Stimulated activated naive CD8-positive, alpha-beta T cell treated with anti-CD3 and anti-CD28 coated beads, Interleukin-15, amount 100 ng/mL, for 72 hours (primary cell): ENCODE data around the gene CCIN.
"Not testable (repeated sequence)": the region's sequence is repeated elsewhere in the genome, so short reads cannot be mapped to it uniquely, and the experiment has no call there.

Experiments used
- ATAC-seq: fragments of 150-1000 bp; cut with Tn5 transposase; 2 replicates; pipeline ENCODE4 v1.10.0; 2021; ENCODE audit warnings: mild to moderate bottlenecking, moderate library complexity
- DNase-seq, 2 donors: peaks; one replicate each; pipeline ENCODE4 v3.0.0; 2021 to 2022
- H3K27ac Mint-ChIP-seq, 2 donors: one replicate each; pipeline ENCODE4 v1.8.0; 2022; ENCODE audit warnings: mild to moderate bottlenecking in 2 of 2, mixed read lengths in 2 of 2, moderate library complexity in 2 of 2
- H3K27me3 Mint-ChIP-seq: one replicate; pipeline ENCODE4 v1.8.0; 2022; ENCODE audit warnings: mixed read lengths
- H3K4me1 Mint-ChIP-seq: one replicate; pipeline ENCODE4 v1.8.0; 2022; ENCODE audit warnings: mild to moderate bottlenecking, mixed read lengths
- H3K4me3 Mint-ChIP-seq, 2 donors: one replicate each; pipeline ENCODE4 v1.8.0; 2022; ENCODE audit warnings: mild to moderate bottlenecking in 2 of 2, mixed read lengths in 2 of 2, moderate library complexity in 1 of 2
- H3K9me3 Mint-ChIP-seq, 2 donors: one replicate each; pipeline ENCODE4 v1.8.0; 2022; ENCODE audit warnings: mixed read lengths in 2 of 2

The CCIN gene

GRCh38 chr9:36163049-36163785 lies 6.0 kb upstream of the CCIN start:
- DNase-seq (no peak), ATAC-seq (no peak)
- peak overlapping the region in 1 of 2 donors; percentile 75 for H3K27ac Mint-ChIP-seq
- H3K4me3 Mint-ChIP-seq, result no peak overlapping the region
- H3K27me3 Mint-ChIP-seq, result no peaks in the 10 kb centered on the region
- peaks cover 13% of the 10 kb centered on the region for H3K4me1 Mint-ChIP-seq
- H3K9me3 Mint-ChIP-seq, result no peaks in the 10 kb centered on the region

GRCh38 chr9:36163786-36164170 lies 5.4 kb upstream of the CCIN start:
- H3K4me3 Mint-ChIP-seq, result no peak overlapping the region
- no peak for DNase-seq

GRCh38 chr9:36164372-36164771 lies 4.8 kb upstream of the CCIN start:
- H3K27me3 Mint-ChIP-seq, result no peaks in the 10 kb centered on the region
- no peak overlapping the region for H3K4me3 Mint-ChIP-seq
- DNase-seq, result no peak
- no peaks in the 10 kb centered on the region for H3K9me3 Mint-ChIP-seq
- H3K4me1 Mint-ChIP-seq, result peaks cover 8% of the 10 kb centered on the region
- H3K27ac Mint-ChIP-seq, result no peak overlapping the region
- no peak for ATAC-seq

More at GRCh38 chr9:36163786-36164170, 5.4 kb upstream of the CCIN start:
- peaks cover 8% of the 10 kb centered on the region for H3K4me1 Mint-ChIP-seq
- no peaks in the 10 kb centered on the region for H3K9me3 Mint-ChIP-seq
- no peak for ATAC-seq
- H3K27ac Mint-ChIP-seq, result no peak overlapping the region
- no peaks in the 10 kb centered on the region for H3K27me3 Mint-ChIP-seq

- Mint-ChIP-seq H3K27ac (peak overlapping the region in 1 of 2 donors; percentile 55), H3K27me3 (no peaks in the 10 kb centered on the region), H3K4me1 (peaks cover 8% of the 10 kb centered on the region), H3K4me3 (no peak overlapping the region), H3K9me3 (no peaks in the 10 kb centered on the region)
- DNase-seq (no peak), ATAC-seq (no peak)
These were observed 4.2 kb upstream of the CCIN start for GRCh38 chr9:36164989-36165388.

GRCh38 chr9:36165826-36166167 lies 3.4 kb upstream of the CCIN start:
- Mint-ChIP-seq H3K27ac (no peak overlapping the region), H3K4me3 (peak overlapping the region; percentile 42 to 60)

GRCh38 chr9:36166168-36166927 lies 2.8 kb upstream of the CCIN start:
- ATAC-seq, result peak; percentile 97
- peaks cover 8% of the 10 kb centered on the region for H3K4me1 Mint-ChIP-seq
- H3K9me3 Mint-ChIP-seq, result no peaks in the 10 kb centered on the region
- peak overlapping the region in 1 of 2 donors; percentile 22 for H3K27ac Mint-ChIP-seq
- peak; percentile 87 for DNase-seq
- H3K4me3 Mint-ChIP-seq, result peak overlapping the region; percentile 67 to 83
- H3K27me3 Mint-ChIP-seq, result no peaks in the 10 kb centered on the region

More at GRCh38 chr9:36165826-36166167, 3.4 kb upstream of the CCIN start:
- ATAC-seq, result no peak
- no peak for DNase-seq
- peaks cover 8% of the 10 kb centered on the region for H3K4me1 Mint-ChIP-seq
- H3K9me3 Mint-ChIP-seq, result no peaks in the 10 kb centered on the region
- no peaks in the 10 kb centered on the region for H3K27me3 Mint-ChIP-seq

- Mint-ChIP-seq H3K4me1 (peaks cover 8% of the 10 kb centered on the region), H3K27ac (no peak overlapping the region)
- DNase-seq, result no peak
These were observed 520 bp downstream of the CCIN start for GRCh38 chr9:36169708-36170107.

GRCh38 chr9:36170531-36170930 lies 1.3 kb downstream of the CCIN start:
- H3K9me3 Mint-ChIP-seq, result no peaks in the 10 kb centered on the region

More at GRCh38 chr9:36169708-36170107, 520 bp downstream of the CCIN start:
- no peak overlapping the region for H3K4me3 Mint-ChIP-seq
- H3K27me3 Mint-ChIP-seq, result no peaks in the 10 kb centered on the region
- no peaks in the 10 kb centered on the region for H3K9me3 Mint-ChIP-seq
- ATAC-seq, result no peak

GRCh38 chr9:36173861-36174260 lies 4.7 kb downstream of the CCIN start:
- DNase-seq (no peak), ATAC-seq (no peak)
- no peaks in the 10 kb centered on the region for H3K9me3 Mint-ChIP-seq
- no peak overlapping the region for H3K4me3 Mint-ChIP-seq
- no peaks in the 10 kb centered on the region for H3K4me1 Mint-ChIP-seq
- H3K27ac Mint-ChIP-seq, result no peak overlapping the region
- no peaks in the 10 kb centered on the region for H3K27me3 Mint-ChIP-seq

More at GRCh38 chr9:36170531-36170930, 1.3 kb downstream of the CCIN start:
- Mint-ChIP-seq H3K4me1 (peaks cover 8% of the 10 kb centered on the region), H3K27ac (no peak overlapping the region), H3K27me3 (no peaks in the 10 kb centered on the region), H3K4me3 (no peak overlapping the region)
- ATAC-seq (no peak), DNase-seq (no peak)

GRCh38 chr9:36174271-36174670 lies 5.1 kb downstream of the CCIN start:
- ATAC-seq, result no peak
- no peak overlapping the region for H3K27ac Mint-ChIP-seq

GRCh38 chr9:36174731-36175130 lies 5.5 kb downstream of the CCIN start:
- Mint-ChIP-seq H3K27me3 (no peaks in the 10 kb centered on the region), H3K4me1 (no peaks in the 10 kb centered on the region), H3K27ac (no peak overlapping the region), H3K4me3 (no peak overlapping the region), H3K9me3 (no peaks in the 10 kb centered on the region)
- ATAC-seq (no peak), DNase-seq (no peak)

More at GRCh38 chr9:36174271-36174670, 5.1 kb downstream of the CCIN start:
- no peak for DNase-seq
- Mint-ChIP-seq H3K9me3 (no peaks in the 10 kb centered on the region), H3K4me3 (no peak overlapping the region), H3K27me3 (no peaks in the 10 kb centered on the region), H3K4me1 (no peaks in the 10 kb centered on the region)

GRCh38 chr9:36175209-36175608 lies 6.0 kb downstream of the CCIN start:
- H3K4me1 Mint-ChIP-seq, H3K27ac Mint-ChIP-seq, H3K4me3 Mint-ChIP-seq, ATAC-seq, H3K27me3 Mint-ChIP-seq, DNase-seq, H3K9me3 Mint-ChIP-seq: not testable (repeated sequence)

GRCh38 chr9:36176496-36176895 lies 7.3 kb downstream of the CCIN start:
- DNase-seq, ATAC-seq, H3K9me3 Mint-ChIP-seq: not testable (repeated sequence)

GRCh38 chr9:36177571-36177970 lies 8.4 kb downstream of the CCIN start:
- Mint-ChIP-seq H3K4me1 (no peaks in the 10 kb centered on the region), H3K9me3 (no peaks in the 10 kb centered on the region), H3K4me3 (no peak overlapping the region), H3K27me3 (no peaks in the 10 kb centered on the region), H3K27ac (no peak overlapping the region)
- ATAC-seq (no peak), DNase-seq (no peak)

More at GRCh38 chr9:36176496-36176895, 7.3 kb downstream of the CCIN start:
- not testable (repeated sequence) for H3K4me1 Mint-ChIP-seq, H3K27ac Mint-ChIP-seq, H3K4me3 Mint-ChIP-seq, H3K27me3 Mint-ChIP-seq

GRCh38 chr9:36180243-36180642 lies 11.1 kb downstream of the CCIN start:
- not testable (repeated sequence) for H3K4me3 Mint-ChIP-seq, H3K4me1 Mint-ChIP-seq, H3K27me3 Mint-ChIP-seq, H3K27ac Mint-ChIP-seq, ATAC-seq, DNase-seq, H3K9me3 Mint-ChIP-seq

GRCh38 chr9:36187414-36187813 lies 18.2 kb downstream of the CCIN start:
- Mint-ChIP-seq H3K27me3 (peaks cover 14% of the 10 kb centered on the region), H3K4me3 (no peak overlapping the region), H3K4me1 (peaks cover 17% of the 10 kb centered on the region), H3K27ac (no peak overlapping the region), H3K9me3 (no peaks in the 10 kb centered on the region)
- DNase-seq (no peak), ATAC-seq (no peak)
